ENCODE data around the gene PRDM8.

DNA sequence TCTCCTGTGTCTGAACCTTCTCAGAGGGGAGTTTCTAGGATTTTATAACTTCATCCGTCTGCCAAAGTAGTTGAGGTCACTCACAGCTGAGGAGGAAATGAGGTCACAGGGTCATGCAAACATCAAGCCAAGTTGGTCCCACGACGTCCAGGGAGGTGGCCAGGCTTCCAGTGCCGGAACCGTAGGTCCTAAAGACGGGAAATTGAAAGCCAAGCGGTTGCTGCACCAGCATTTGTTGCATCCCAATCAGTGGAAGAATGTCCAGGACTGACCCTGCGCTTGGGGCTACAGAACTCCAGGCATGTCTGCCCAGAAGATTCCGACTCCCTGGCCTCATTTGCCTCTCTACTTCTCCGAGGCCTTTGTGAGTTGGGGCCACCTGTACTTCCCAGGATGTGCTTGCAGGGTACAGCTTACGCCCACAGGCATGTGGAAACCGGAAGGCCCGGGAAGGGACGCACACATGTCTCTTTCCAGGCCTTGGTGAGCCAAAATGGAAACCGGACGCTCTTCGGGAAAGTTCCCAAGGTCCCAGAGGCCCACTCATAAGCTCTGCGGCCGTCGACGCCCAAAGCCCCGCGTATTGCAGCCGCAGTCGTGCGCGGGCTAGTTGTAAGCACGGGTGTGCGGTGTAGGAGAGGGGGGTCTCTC lies 9.3 kb downstream of the PRDM8 start:
- TF ChIP-seq, protein P1, sequence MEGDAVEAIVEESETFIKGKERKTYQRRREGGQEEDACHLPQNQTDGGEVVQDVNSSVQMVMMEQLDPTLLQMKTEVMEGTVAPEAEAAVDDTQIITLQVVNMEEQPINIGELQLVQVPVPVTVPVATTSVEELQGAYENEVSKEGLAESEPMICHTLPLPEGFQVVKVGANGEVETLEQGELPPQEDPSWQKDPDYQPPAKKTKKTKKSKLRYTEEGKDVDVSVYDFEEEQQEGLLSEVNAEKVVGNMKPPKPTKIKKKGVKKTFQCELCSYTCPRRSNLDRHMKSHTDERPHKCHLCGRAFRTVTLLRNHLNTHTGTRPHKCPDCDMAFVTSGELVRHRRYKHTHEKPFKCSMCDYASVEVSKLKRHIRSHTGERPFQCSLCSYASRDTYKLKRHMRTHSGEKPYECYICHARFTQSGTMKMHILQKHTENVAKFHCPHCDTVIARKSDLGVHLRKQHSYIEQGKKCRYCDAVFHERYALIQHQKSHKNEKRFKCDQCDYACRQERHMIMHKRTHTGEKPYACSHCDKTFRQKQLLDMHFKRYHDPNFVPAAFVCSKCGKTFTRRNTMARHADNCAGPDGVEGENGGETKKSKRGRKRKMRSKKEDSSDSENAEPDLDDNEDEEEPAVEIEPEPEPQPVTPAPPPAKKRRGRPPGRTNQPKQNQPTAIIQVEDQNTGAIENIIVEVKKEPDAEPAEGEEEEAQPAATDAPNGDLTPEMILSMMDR (conservative IDR thresholded peaks at IDR 0.05; ENCODE audit: low read depth, low read length): no peak
- TF ChIP-seq POLR2A (IDR thresholded peaks at IDR 0.05; ENCODE audit: low read depth, low read length) (no peak), CHD1 (IDR thresholded peaks at IDR 0.05; ENCODE audit: low read depth, low read length) (no peak), RAD21 (IDR thresholded peaks at IDR 0.05; ENCODE audit: low read length) (no peak), RFX5 (IDR thresholded peaks at IDR 0.05; ENCODE audit: low read depth, low read length) (no peak), MAFK (IDR thresholded peaks at IDR 0.05; ENCODE audit: low read depth, low read length) (no peak)
- TF ChIP-seq, protein P2, sequence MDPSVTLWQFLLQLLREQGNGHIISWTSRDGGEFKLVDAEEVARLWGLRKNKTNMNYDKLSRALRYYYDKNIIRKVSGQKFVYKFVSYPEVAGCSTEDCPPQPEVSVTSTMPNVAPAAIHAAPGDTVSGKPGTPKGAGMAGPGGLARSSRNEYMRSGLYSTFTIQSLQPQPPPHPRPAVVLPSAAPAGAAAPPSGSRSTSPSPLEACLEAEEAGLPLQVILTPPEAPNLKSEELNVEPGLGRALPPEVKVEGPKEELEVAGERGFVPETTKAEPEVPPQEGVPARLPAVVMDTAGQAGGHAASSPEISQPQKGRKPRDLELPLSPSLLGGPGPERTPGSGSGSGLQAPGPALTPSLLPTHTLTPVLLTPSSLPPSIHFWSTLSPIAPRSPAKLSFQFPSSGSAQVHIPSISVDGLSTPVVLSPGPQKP (IDR thresholded peaks at IDR 0.05; ENCODE audit: borderline replicate concordance, low read depth, low read length): no peak
- TF ChIP-seq, protein P3, sequence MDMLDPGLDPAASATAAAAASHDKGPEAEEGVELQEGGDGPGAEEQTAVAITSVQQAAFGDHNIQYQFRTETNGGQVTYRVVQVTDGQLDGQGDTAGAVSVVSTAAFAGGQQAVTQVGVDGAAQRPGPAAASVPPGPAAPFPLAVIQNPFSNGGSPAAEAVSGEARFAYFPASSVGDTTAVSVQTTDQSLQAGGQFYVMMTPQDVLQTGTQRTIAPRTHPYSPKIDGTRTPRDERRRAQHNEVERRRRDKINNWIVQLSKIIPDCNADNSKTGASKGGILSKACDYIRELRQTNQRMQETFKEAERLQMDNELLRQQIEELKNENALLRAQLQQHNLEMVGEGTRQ (IDR thresholded peaks at IDR 0.05; ENCODE audit: low read depth, low read length): no peak
